ENCODE data around the gene SARM1. TPM values are rescaled to one million over a fixed set of nuclear protein-coding genes. Genes with fewer than 3 reads are reported as not detected.

The SARM1 gene
- total and polyA plus RNA-seq, 2 of the 13 experiments (the other 11 are each of a cell fraction or from before 2014, with no cell fraction given) = 0.73 to 0.86 TPM

- TF ChIP-seq THAP9 (CRISPR knock-in tag; IDR thresholded peaks at IDR 0.05; ENCODE audit: borderline replicate concordance) (0 out of 2 replicates have a peak, but pooled peaks have one; percentile 29), TFAP4 (IDR thresholded peaks at IDR 0.05; ENCODE audit: borderline replicate concordance, low read depth) (peak; percentile 99), HMG20B (CRISPR knock-in tag; conservative IDR thresholded peaks at IDR 0.05) (peak; percentile 71; the same call in 1 of the 2 replicates), TSC22D2 (CRISPR knock-in tag; IDR thresholded peaks at IDR 0.05; ENCODE audit: borderline replicate concordance) (no peak), ZNF570 (CRISPR knock-in tag; IDR thresholded peaks at IDR 0.05; ENCODE audit: borderline replicate concordance) (no peak), SP1 (IDR thresholded peaks at IDR 0.05) (no peak), SP1 (CRISPR knock-in tag; IDR thresholded peaks at IDR 0.05) (0 out of 2 replicates have a peak, but pooled peaks have one; percentile 35), ZNF83 (CRISPR knock-in tag; IDR thresholded peaks at IDR 0.05; ENCODE audit: borderline replicate concordance) (0 out of 2 replicates have a peak, but pooled peaks have one; percentile 50), SMAD3 (CRISPR knock-in tag; IDR thresholded peaks at IDR 0.05) (0 out of 2 replicates have a peak, but pooled peaks have one; percentile 68), CHCHD3 (CRISPR knock-in tag; IDR thresholded peaks at IDR 0.05) (no peak), ZMYM2 (CRISPR knock-in tag; IDR thresholded peaks at IDR 0.05) (peak; percentile 82), FOXK2 (IDR thresholded peaks at IDR 0.05) (0 out of 2 replicates have a peak, but pooled peaks have one; percentile 12), ZNF678 (CRISPR knock-in tag; IDR thresholded peaks at IDR 0.05) (no peak), CENPBD1 (CRISPR knock-in tag; IDR thresholded peaks at IDR 0.05; ENCODE audit: borderline replicate concordance, low read depth) (no peak), CCDC6 (CRISPR knock-in tag; IDR thresholded peaks at IDR 0.05) (0 out of 2 replicates have a peak, but pooled peaks have one; percentile 32), NFE2L2 (IDR thresholded peaks at IDR 0.05; ENCODE audit: low read length) (no peak), MNT (IDR thresholded peaks at IDR 0.05) (no peak), ZNF569 (CRISPR knock-in tag; IDR thresholded peaks at IDR 0.05; ENCODE audit: borderline replicate concordance) (no peak), HDAC1 (CRISPR knock-in tag; IDR thresholded peaks at IDR 0.05) (peak; percentile 95), ZSCAN21 (CRISPR knock-in tag; IDR thresholded peaks at IDR 0.05; ENCODE audit: borderline replicate concordance) (no peak), ZNF616 (CRISPR knock-in tag; IDR thresholded peaks at IDR 0.05; ENCODE audit: low read depth) (no peak), ZNF124 (CRISPR knock-in tag; IDR thresholded peaks at IDR 0.05) (no peak), ZNF256 (CRISPR knock-in tag; conservative IDR thresholded peaks at IDR 0.05) (0 out of 2 replicates have a peak, but pooled peaks have one; percentile 58), ZNF780A (CRISPR knock-in tag; IDR thresholded peaks at IDR 0.05) (no peak; the same call in 1 of the 2 replicates), JARID2 (CRISPR knock-in tag; IDR thresholded peaks at IDR 0.05; ENCODE audit: insufficient replicate concordance) (no peak), NFKB2 (CRISPR knock-in tag; IDR thresholded peaks at IDR 0.05; ENCODE audit: borderline replicate concordance) (no peak; the same call in 1 of the 2 replicates), ZBTB42 (CRISPR knock-in tag; IDR thresholded peaks at IDR 0.05) (0 out of 2 replicates have a peak, but pooled peaks have one; percentile 49)
Observed at GRCh38 chr17:28368306-28368831, 3.1 kb upstream of the SARM1 start (continued).
